GM10248 (cell line): ENCODE data around the gene FAM3A.

Experiments used
- CTCF ChIA-PET: fragments of 300-600 bp; sonication (Branson Sonifier 250); formaldehyde crosslinking; extraction: SDS; loops from one replicate; lab custom pipeline; 2021; ENCODE audit warnings: antibody characterized with exemption; lab: Yijun Ruan, JAX
- POLR2A ChIA-PET: fragments of 350-650 bp; sonication (Branson Sonifier 250); formaldehyde crosslinking; extraction: SDS; loops from one replicate; lab custom pipeline; 2020; ENCODE audit warnings: antibody characterized with exemption; lab: Yijun Ruan, JAX
- DNase-seq: peaks from one replicate; pipeline ENCODE4 v3.0.0; 2012; ENCODE audit errors: extremely low spot score
- TF ChIP-seq, protein P1 (sequence below): IDR thresholded peaks from 2 replicates; pipeline ENCODE4 v1.5.1; 2012; ENCODE audit warnings: mild to moderate bottlenecking, low read depth; ENCODE audit errors: extremely low read depth, missing control alignments, control extremely low read depth

Gene FAM3A

DNA sequence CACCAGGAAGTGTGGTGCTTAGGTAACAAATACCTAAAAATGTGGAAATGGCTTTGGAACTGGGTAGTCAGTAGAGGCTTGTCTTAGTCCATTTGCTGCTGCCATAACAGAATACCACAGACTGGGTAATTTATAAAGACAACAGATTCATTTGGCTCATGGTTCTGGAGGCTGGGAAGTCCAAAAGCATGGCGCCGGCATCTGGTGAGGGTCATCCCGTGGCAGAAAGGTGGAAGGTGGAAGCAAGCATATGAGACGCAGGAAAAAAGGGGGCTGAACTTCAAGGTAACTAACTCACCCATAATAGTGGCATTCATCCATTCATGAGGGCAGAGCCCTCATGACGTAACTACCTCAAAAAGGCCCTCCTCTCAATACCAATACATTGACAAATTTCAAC, 6.6 kb downstream of the FAM3A start:
- CTCF ChIA-PET: no interaction called here
- no peak for DNase-seq
- POLR2A ChIA-PET: no interaction called here
- TF ChIP-seq, protein P1, sequence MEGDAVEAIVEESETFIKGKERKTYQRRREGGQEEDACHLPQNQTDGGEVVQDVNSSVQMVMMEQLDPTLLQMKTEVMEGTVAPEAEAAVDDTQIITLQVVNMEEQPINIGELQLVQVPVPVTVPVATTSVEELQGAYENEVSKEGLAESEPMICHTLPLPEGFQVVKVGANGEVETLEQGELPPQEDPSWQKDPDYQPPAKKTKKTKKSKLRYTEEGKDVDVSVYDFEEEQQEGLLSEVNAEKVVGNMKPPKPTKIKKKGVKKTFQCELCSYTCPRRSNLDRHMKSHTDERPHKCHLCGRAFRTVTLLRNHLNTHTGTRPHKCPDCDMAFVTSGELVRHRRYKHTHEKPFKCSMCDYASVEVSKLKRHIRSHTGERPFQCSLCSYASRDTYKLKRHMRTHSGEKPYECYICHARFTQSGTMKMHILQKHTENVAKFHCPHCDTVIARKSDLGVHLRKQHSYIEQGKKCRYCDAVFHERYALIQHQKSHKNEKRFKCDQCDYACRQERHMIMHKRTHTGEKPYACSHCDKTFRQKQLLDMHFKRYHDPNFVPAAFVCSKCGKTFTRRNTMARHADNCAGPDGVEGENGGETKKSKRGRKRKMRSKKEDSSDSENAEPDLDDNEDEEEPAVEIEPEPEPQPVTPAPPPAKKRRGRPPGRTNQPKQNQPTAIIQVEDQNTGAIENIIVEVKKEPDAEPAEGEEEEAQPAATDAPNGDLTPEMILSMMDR: no peak

DNA sequence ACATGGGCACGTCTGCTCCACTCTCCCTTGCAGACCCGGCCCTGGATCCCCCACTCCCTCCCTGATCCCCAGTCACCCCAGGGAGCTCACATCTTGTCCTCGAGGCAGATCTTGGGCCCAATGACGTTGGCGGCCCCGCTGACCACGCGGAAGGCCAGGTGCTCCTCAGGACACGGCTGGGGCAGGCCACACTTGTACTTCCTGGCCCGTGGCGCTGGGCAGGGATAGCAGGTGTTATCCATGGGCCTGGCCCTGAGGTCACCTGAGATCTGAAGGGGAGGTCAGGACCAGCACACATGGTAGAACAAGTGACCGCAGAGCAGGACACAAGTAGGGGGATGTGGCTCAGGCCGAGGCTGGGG, 7.7 kb downstream of the FAM3A start:
- TF ChIP-seq, protein P1: no peak
- POLR2A ChIA-PET: no interaction called here
- DNase-seq: no peak
- CTCF ChIA-PET: interaction anchor here (1.9 kb wide), 1 partner anchor 19 kb away, joined by 5 read pairs; no protein-coding TSS in a partner anchor

DNA sequence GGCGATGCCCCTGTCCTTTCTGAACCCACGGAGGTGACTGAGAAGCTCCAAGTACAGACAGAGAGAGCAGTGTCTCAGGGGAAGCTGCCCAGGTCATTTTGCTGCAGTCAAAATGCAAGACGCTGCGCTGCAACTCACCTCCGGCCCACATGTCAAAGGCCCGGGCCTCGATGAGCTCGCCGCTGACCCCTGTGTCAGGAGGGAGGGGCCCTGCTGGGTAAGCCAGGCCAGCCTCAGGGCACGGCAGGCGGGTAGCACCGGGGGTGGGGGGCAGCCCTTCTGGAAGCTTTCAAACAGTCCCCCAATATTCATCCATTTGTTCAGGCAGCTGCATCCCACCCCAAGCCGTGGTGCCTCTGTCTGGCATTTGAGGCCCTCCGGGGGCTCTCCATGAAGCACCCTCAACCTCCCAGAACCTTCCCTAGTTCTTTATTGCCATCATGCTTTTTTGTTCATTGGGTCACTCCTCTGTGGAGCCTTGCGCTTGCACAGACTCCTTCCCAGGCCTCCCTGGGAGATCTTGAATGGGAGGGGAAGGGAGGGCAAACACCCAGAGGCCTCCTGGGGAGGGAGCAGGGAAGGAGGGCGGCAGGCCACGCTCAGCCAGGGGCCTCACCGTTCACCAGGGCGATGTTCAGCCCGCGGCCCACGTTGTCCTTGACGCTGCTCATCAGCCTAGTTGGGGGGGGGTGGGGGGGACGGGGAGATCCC, 8.2 kb downstream of the FAM3A start:
- ChIA-PET POLR2A (interaction anchor here (0.9 kb wide), 1 partner anchor 17 kb away, joined by 3 read pairs; the partner anchor contains the start of gene SLC10A3), CTCF (interaction anchor here (1.9 kb wide), 1 partner anchor 19 kb away, joined by 5 read pairs; no protein-coding TSS in a partner anchor)
- TF ChIP-seq, protein P1: no peak
- DNase-seq: no peak

DNA sequence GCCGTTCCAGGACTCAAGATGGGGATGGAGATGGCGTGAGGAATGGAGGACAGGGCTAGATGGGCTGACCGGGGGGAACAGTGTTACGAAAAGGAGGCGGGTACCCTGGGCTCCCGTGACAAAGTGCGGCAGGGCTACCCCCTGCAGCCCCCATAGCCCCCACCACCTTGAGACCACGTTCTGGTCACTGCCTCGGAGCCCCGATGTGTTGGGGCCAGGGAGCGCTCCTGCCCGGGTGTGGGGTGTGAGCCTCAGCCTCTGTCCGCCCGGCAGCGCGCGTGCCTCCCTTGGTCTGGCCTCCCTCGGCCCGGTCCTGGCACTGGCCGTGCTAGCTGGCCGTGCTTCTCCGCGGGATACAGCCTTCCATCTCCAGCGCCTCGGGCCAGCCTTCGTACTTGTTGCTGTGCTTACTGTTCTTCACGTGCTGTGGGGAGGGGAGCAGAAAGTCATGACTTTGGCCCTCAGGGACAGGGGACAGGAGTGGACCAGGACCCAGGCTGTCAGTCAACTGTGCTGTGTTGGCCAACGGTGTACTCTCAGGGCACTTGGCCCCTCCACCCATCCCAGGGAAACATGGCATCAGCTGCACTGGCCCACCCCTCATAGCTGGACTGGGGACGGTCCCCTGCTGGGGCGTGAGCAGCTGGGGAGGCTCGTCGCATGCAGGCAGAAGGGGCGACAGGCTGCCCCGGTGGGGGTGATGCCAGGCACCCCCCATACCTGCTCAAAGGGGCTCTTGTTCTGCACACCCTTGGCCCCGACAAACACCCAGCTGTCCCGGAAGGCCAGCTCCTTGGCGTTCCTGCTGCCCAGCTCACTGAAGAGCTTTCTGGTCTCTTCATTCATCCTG, 9.3 kb downstream of the FAM3A start:
- ChIA-PET CTCF (interaction anchor here (1.9 kb wide), 1 partner anchor 20 kb away, joined by 5 read pairs; no protein-coding TSS in a partner anchor), POLR2A (interaction anchor here (0.9 kb wide), 1 partner anchor 16 kb away, joined by 3 read pairs; the partner anchor contains the start of gene SLC10A3)
- no peak for DNase-seq
- TF ChIP-seq, protein P1: no peak

DNA sequence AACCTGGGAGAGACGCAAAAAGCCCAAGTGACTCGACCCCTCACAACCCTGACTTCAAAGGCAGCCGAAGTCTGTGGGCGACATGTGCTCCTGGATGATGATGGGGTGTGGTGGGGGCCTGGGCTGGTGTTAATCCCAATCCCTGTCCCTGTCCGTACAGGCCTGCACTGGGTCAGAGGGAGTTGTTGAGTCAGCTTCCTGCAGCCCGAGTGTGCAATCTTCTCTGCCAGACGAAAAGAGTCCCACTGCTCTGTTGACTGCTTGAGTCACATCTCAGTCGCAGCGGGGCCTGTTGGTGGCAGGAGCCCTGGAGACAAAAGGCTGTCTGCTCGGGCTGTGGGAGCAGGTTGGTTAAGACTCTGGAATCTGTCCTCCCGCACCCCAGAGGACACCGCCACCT, 10.3 kb downstream of the FAM3A start:
- POLR2A ChIA-PET: no interaction called here
- DNase-seq: no peak

DNA sequence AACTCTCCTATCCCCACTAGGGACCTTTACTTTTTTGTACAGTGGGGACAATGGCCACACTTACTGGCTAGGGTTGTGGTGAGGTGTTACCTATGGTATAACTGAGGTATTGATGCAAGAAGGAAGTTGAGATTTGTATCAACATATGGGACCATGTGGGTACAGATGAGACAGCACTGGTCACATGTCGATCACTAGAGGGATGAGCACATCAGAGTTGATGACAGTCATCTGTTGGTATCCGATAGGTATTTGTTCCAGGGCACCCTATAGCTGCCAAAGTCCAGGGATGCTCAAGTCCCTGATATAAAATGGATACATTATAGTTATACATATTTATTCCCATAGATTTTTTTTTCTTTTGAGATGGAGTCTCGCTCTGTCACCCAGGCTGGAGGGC, 13.0 kb downstream of the FAM3A start:
- ChIA-PET CTCF (no interaction called here), POLR2A (interaction anchor here (0.7 kb wide), 1 partner anchor 30 kb away, joined by 3 read pairs; no protein-coding TSS in a partner anchor)
- DNase-seq: no peak
- TF ChIP-seq, protein P1: no peak

More for the DNA sequence above, 10.3 kb downstream of the FAM3A start:
- CTCF ChIA-PET: no interaction called here
- TF ChIP-seq, protein P1: no peak
